H1 (cell line): ENCODE data around the gene NPPA. TPM values are rescaled to one million over a fixed set of nuclear protein-coding genes. Genes with fewer than 3 reads are reported as not detected.

Source experiments
- CTCF ChIA-PET: fragments of 300-600 bp; sonication (Branson Sonifier 250); formaldehyde crosslinking; loops from one replicate; lab custom pipeline; 2021; ENCODE audit not compliant: partially characterized antibody; lab: Charles Lee
- POLR2A ChIA-PET: fragments of 300-600 bp; sonication (Branson Sonifier 250); formaldehyde crosslinking; loops from one replicate; lab custom pipeline; 2021; ENCODE audit warnings: inconsistent platforms; ENCODE audit not compliant: partially characterized antibody; lab: Charles Lee
- DNase-seq, 2 experiments: peaks; one replicate each; pipeline versions ENCODE4 v3.0.0 to v3.0.0-alpha.2; 2010 to 2022; ENCODE audit warnings: low spot score in 2 of 2, low read depth in 1 of 2, mixed read lengths in 1 of 2
- FAIRE-seq: peaks from 2 replicates; lab custom pipeline; 2011; peaks lifted over from hg19 to GRCh38; lab: Jason Lieb, UNC
- H2AFZ ChIP-seq: 2 replicates; pipeline ENCODE4 v1.8.1; 2012; ENCODE audit warnings: low read length, inconsistent platforms
- H2AK5ac ChIP-seq: 2 replicates; pipeline ENCODE4 v1.6.1; 2013; ENCODE audit warnings: low read depth, low read length
- H2BK120ac ChIP-seq: replicated peaks from 2 replicates; pipeline ENCODE3; 2013; ENCODE audit warnings: low read depth, low read length, inconsistent platforms
- H2BK12ac ChIP-seq: 2 replicates; pipeline ENCODE4 v1.6.1; 2013; ENCODE audit warnings: low read depth, low read length
- H2BK15ac ChIP-seq: 2 replicates; pipeline ENCODE4 v1.6.1; 2013; ENCODE audit warnings: low read length
- H2BK20ac ChIP-seq: 2 replicates; pipeline ENCODE4 v1.6.1; 2013; ENCODE audit warnings: low read length
- H2BK5ac ChIP-seq: 2 replicates; pipeline ENCODE4 v1.6.1; 2013; ENCODE audit warnings: low read depth, low read length
- H3K14ac ChIP-seq: 2 replicates; pipeline ENCODE4 v1.6.1; 2013; ENCODE audit warnings: inconsistent platforms; ENCODE audit not compliant: insufficient read length
- H3K18ac ChIP-seq: 2 replicates; pipeline ENCODE4 v1.6.1; 2013; ENCODE audit warnings: low read length; ENCODE audit errors: extremely low read depth
- H3K23ac ChIP-seq: 2 replicates; pipeline ENCODE4 v1.6.1; 2013; ENCODE audit warnings: inconsistent platforms; ENCODE audit not compliant: insufficient read length
- H3K23me2 ChIP-seq: 2 replicates; pipeline ENCODE4 v1.6.1; 2013; ENCODE audit warnings: low read depth, low read length
- H3K27ac ChIP-seq: 2 replicates; pipeline ENCODE4 v1.6.1; 2011; ENCODE audit warnings: low read depth, low read length, inconsistent platforms
- H3K27me3 ChIP-seq, 4 experiments: replicated peaks in 1 of 4; 1 replicate in 1 of 4; 2 replicates in 3 of 4; pipeline versions ENCODE4 v1.6.1 to v1.8.1; 2011 to 2013; ENCODE audit warnings: low read length in 3 of 4, mild to moderate bottlenecking in 3 of 4, inconsistent platforms in 2 of 4, mixed read lengths in 2 of 4, moderate library complexity in 1 of 4; ENCODE audit not compliant: control insufficient read depth in 3 of 4, insufficient read depth in 3 of 4; ENCODE audit errors: extremely low read depth in 1 of 4
- H3K36me3 ChIP-seq, 4 experiments: 2 replicates each; pipeline versions ENCODE4 v1.6.1 to v1.8.1; 2011 to 2013; ENCODE audit warnings: mild to moderate bottlenecking in 4 of 4, low read length in 3 of 4, moderate library complexity in 2 of 4, control low read depth in 1 of 4, inconsistent platforms in 1 of 4; ENCODE audit not compliant: insufficient read depth in 4 of 4, control insufficient read depth in 2 of 4
- H3K4ac ChIP-seq: replicated peaks from 2 replicates; pipeline ENCODE3; 2013; ENCODE audit warnings: low read length, low read depth, mixed read lengths, inconsistent platforms; ENCODE audit not compliant: insufficient read length
- H3K4me1 ChIP-seq, 4 experiments: replicated peaks in 1 of 4; 1 replicate in 1 of 4; 2 replicates in 3 of 4; pipeline versions ENCODE4 v1.6.1 to v1.8.1; 2011 to 2013; ENCODE audit warnings: low read length in 3 of 4, inconsistent platforms in 2 of 4, mixed read lengths in 1 of 4; ENCODE audit not compliant: insufficient read depth in 4 of 4, control insufficient read depth in 3 of 4
- H3K4me2 ChIP-seq, 2 experiments: 2 replicates each; pipeline versions ENCODE4 v1.6.1 to v1.8.1; 2011 to 2013; ENCODE audit warnings: low read depth in 2 of 2, low read length in 2 of 2, control low read depth in 1 of 2, inconsistent platforms in 1 of 2, mild to moderate bottlenecking in 1 of 2; ENCODE audit not compliant: insufficient read depth in 1 of 2
- H3K4me3 ChIP-seq, 4 experiments: fragments of 200-600, 300-600 bp in 1 of 4; sonication (generic), shearing (Covaris generic), sonication (Bioruptor Twin) in 1 of 4; 2 replicates each; pipeline versions ENCODE4 v1.5.1 to v1.8.1; 2011 to 2016; ENCODE audit warnings: low read length in 4 of 4, low read depth in 3 of 4, control low read depth in 2 of 4, inconsistent platforms in 2 of 4, mild to moderate bottlenecking in 2 of 4, mixed read lengths in 1 of 4, moderate library complexity in 1 of 4; ENCODE audit not compliant: insufficient read depth in 2 of 4; ENCODE audit errors: extremely low read depth in 1 of 4
- H3K56ac ChIP-seq: replicated peaks from 2 replicates; pipeline ENCODE3; 2013; ENCODE audit warnings: low read depth, mild to moderate bottlenecking, mixed read lengths, low read length, inconsistent platforms; ENCODE audit not compliant: insufficient read length
- H3K79me1 ChIP-seq: 2 replicates; pipeline ENCODE4 v1.6.1; 2013; ENCODE audit warnings: low read depth, low read length, control low read depth
- H3K79me2 ChIP-seq, 2 experiments: 2 replicates each; pipeline versions ENCODE4 v1.6.1 to v1.8.1; 2012 to 2013; ENCODE audit warnings: low read length in 2 of 2, mild to moderate bottlenecking in 2 of 2, inconsistent platforms in 1 of 2; ENCODE audit not compliant: insufficient read depth in 2 of 2, control insufficient read depth in 1 of 2
- H3K9ac ChIP-seq, 4 experiments: replicated peaks in 1 of 4; 1 replicate in 1 of 4; 2 replicates in 3 of 4; pipeline versions ENCODE4 v1.6.1 to v1.8.1; 2011 to 2013; ENCODE audit warnings: low read depth in 3 of 4, low read length in 3 of 4, control low read depth in 2 of 4, mild to moderate bottlenecking in 2 of 4, moderate library complexity in 2 of 4, inconsistent platforms in 1 of 4; ENCODE audit errors: extremely low read depth in 1 of 4
- H3K9me3 ChIP-seq, 2 experiments: 2 replicates each; pipeline versions ENCODE4 v1.6.1 to v1.8.1; 2012 to 2013; ENCODE audit warnings: mild to moderate bottlenecking in 2 of 2, moderate library complexity in 2 of 2, control low read depth in 1 of 2, inconsistent platforms in 1 of 2, low read depth in 1 of 2, low read length in 1 of 2, mixed read lengths in 1 of 2; ENCODE audit not compliant: insufficient read depth in 2 of 2
- H4K20me1 ChIP-seq, 2 experiments: replicated peaks in 1 of 2; 2 replicates each; pipeline versions ENCODE3 to v1.8.1; 2011 to 2013; ENCODE audit warnings: inconsistent platforms in 2 of 2, low read length in 2 of 2, mild to moderate bottlenecking in 1 of 2; ENCODE audit not compliant: insufficient read depth in 2 of 2, control insufficient read depth in 1 of 2
- H4K5ac ChIP-seq: 2 replicates; pipeline ENCODE4 v1.6.1; 2013; ENCODE audit warnings: low read length, low read depth, mixed read lengths, inconsistent platforms; ENCODE audit not compliant: insufficient read length
- H4K8ac ChIP-seq: 2 replicates; pipeline ENCODE4 v1.8.0; 2013; ENCODE audit warnings: mild to moderate bottlenecking, moderate library complexity, low read length, inconsistent platforms; ENCODE audit not compliant: insufficient read depth; ENCODE audit errors: extremely low read depth
- H4K91ac ChIP-seq: replicated peaks from 2 replicates; pipeline ENCODE3; 2013; ENCODE audit warnings: low read length, mixed read lengths, inconsistent platforms; ENCODE audit not compliant: insufficient read length
- BACH1 ChIP-seq: IDR thresholded peaks from 2 replicates; pipeline ENCODE4 v1.6.1; 2012; ENCODE audit warnings: low read length, improper control_type of control experiment
- BRCA1 ChIP-seq: IDR thresholded peaks from 2 replicates; pipeline ENCODE4 v1.6.1; 2012; ENCODE audit warnings: low read depth, low read length, improper control_type of control experiment
- CBX8 ChIP-seq: fragments of 300-800, 300-1000 bp; sonication (generic); IDR thresholded peaks from 2 replicates; pipeline ENCODE4 v1.7.1; 2016; ENCODE audit warnings: low read depth, low read length, borderline replicate concordance
- HDAC2 ChIP-seq, 2 experiments: fragments of 300-600 bp in 1 of 2; sonication (generic) in 1 of 2; IDR thresholded peaks; 2 replicates each; pipeline ENCODE4 v1.6.1; 2011 to 2012; ENCODE audit warnings: low read depth in 2 of 2, low read length in 2 of 2, mild to moderate bottlenecking in 2 of 2, moderate library complexity in 2 of 2, borderline replicate concordance in 1 of 2, inconsistent platforms in 1 of 2
- RFX5 ChIP-seq: IDR thresholded peaks from 2 replicates; pipeline ENCODE4 v1.6.1; 2011; ENCODE audit warnings: low read depth, low read length, improper control_type of control experiment, borderline replicate concordance
- SIX5 ChIP-seq: IDR thresholded peaks from 2 replicates; pipeline ENCODE4 v1.6.1; 2011; ENCODE audit warnings: mild to moderate bottlenecking, low read depth, low read length
- SRF ChIP-seq: IDR thresholded peaks from 2 replicates; pipeline ENCODE4 v1.6.1; 2011; ENCODE audit warnings: mild to moderate bottlenecking, low read depth, low read length, moderate library complexity
- TAF7 ChIP-seq: optimal IDR thresholded peaks from 2 replicates; pipeline ENCODE3; 2011; ENCODE audit warnings: low read depth, mild to moderate bottlenecking, inconsistent platforms, low read length, moderate library complexity, borderline replicate concordance
- TBP ChIP-seq: IDR thresholded peaks from 2 replicates; pipeline ENCODE4 v1.6.1; 2011; ENCODE audit warnings: low read depth, low read length, improper control_type of control experiment
- YY1 ChIP-seq: IDR thresholded peaks from 2 replicates; pipeline ENCODE4 v1.6.1; 2011; ENCODE audit warnings: low read depth, mild to moderate bottlenecking, low read length
- WGBS, 2 experiments: shearing (Covaris generic) in 1 of 2; methylation state at CpG; one replicate each; pipeline versions ENCODE4 v1.1.6 to v1.1.7; 2013 to 2015; ENCODE audit warnings: low lambda C conversion rate in 2 of 2, mixed read lengths in 2 of 2, inconsistent platforms in 1 of 2, low coverage in 1 of 2, missing lambda C conversion rate in 1 of 2; ENCODE audit not compliant: insufficient replicate concordance in 2 of 2, insufficient coverage in 1 of 2, insufficient read length in 1 of 2; ENCODE audit errors: extremely low coverage in 1 of 2, missing lambda C conversion rate in 1 of 2; 5-methylcytosine and 5-hydroxymethylcytosine counted together
- polyA plus RNA-seq, 7 experiments: library from polyadenylated mRNA; depleted of rRNA in 3 of 7; stranded (reverse) in 5 of 7; unstranded in 2 of 7; fragments of >200 nt in 5 of 7; fragments of 200-250 nt in 2 of 7; gene quantifications; 1 replicate in 5 of 7; 2 replicates in 1 of 7; 4 replicates in 1 of 7; pipeline versions ENCODE4 v1.2.1 to v1.2.3, GENCODE V29; 2011 to 2013; ENCODE audit warnings: missing spikeins in 2 of 7, mixed read lengths in 2 of 7
- total RNA-seq: library from RNA; stranded (reverse); fragmentation: NEBNext Ultra II Directional; extraction: Animal tissue kit (Norgen Biotek cat#: 25700); gene quantifications from 2 replicates; pipeline ENCODE4 v1.2.1, GENCODE V29; 2021

The NPPA gene
- total and polyA plus RNA-seq, 2 of the 8 experiments (the other 6 are each of a cell fraction or from before 2014, with no cell fraction given): not detected

DNA sequence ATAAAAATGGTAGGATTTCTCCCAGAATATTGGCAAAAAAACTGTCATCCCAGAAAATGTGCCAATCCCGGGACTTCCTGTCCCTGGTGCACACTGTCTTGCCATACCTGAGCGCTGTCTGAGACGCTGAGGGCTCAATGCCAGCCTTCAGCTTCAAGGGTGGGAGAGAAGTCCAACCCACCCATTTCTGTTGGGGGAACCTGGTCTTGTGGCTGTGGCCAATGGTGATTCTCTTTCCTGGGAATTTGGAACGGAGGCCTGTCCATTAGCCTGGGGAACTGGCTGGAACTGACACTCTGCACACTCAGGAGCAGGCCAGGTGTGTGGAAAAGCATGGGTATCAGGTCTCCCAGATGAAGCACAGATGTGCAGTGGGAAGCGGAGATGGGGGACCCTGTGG is 48.5 kb downstream of the NPPA start:
- FAIRE-seq (no peak), DNase-seq (no peak)
- no peaks in the 10 kb centered on the region for H3K27me3 ChIP-seq
- H3K36me3 ChIP-seq: peaks cover 8 to 19% (median 18%) of the 10 kb centered on the region in 4 experiments
- H3K14ac ChIP-seq: no peak overlapping the region
- no peak overlapping the region for H3K4ac ChIP-seq
- no peak overlapping the region for H2BK15ac ChIP-seq
- CTCF ChIA-PET: no interaction called here
- H2BK5ac ChIP-seq: no peak overlapping the region
- WGBS, 2 experiments: 97% methylated on average over 5 of the region's 5 CpGs; no CpG with 5 or more reads in 1 of the 2 experiments
- POLR2A ChIA-PET: interaction anchor here (1.8 kb wide), 2 partner anchors 12 to 14 kb away, joined by 3 to 8 read pairs; no protein-coding TSS in a partner anchor
- H4K5ac ChIP-seq: no peak overlapping the region
- H3K4me1 ChIP-seq: peaks cover 7 to 12% (median 11%) of the 10 kb centered on the region in 4 experiments
- no peak overlapping the region for H3K23ac ChIP-seq
- peaks cover 0 to 8% of the 10 kb centered on the region in 2 experiments; a peak in 1 of 4 replicates for H3K79me2 ChIP-seq
- no peak overlapping the region for H3K27ac ChIP-seq
- no peaks in the 10 kb centered on the region; the same call in 1 of the 2 replicates for H3K79me1 ChIP-seq
- H2BK12ac ChIP-seq: no peak overlapping the region
- H3K23me2 ChIP-seq: peaks cover 6% of the 10 kb centered on the region
- H3K56ac ChIP-seq: no peak overlapping the region
- no peaks in the 10 kb centered on the region for H3K9me3 ChIP-seq
- no peak overlapping the region for H4K91ac ChIP-seq
- no peak overlapping the region for H3K4me2 ChIP-seq
- H2BK20ac ChIP-seq: no peak overlapping the region
- no peak overlapping the region for H2AK5ac ChIP-seq
- H3K18ac ChIP-seq: no peak overlapping the region
- H2BK120ac ChIP-seq: no peak overlapping the region
- H4K20me1 ChIP-seq: peaks cover 6 to 8% of the 10 kb centered on the region in 2 experiments
- no peak overlapping the region for H4K8ac ChIP-seq
- no peak overlapping the region for H2AFZ ChIP-seq
- no peak overlapping the region for H3K4me3 ChIP-seq
- TF ChIP-seq SIX5: no peak
- TF ChIP-seq SRF: no peak
- no peak for TF ChIP-seq TBP
- no peak for TF ChIP-seq BACH1
- no peak for TF ChIP-seq HDAC2 (IDR thresholded peaks at IDR 0.05; ENCODE audit: borderline replicate concordance in 1 of 2, low read depth in 2 of 2, low read length in 2 of 2)
- TF ChIP-seq CBX8: no peak
- no peak for TF ChIP-seq TAF7
- TF ChIP-seq BRCA1: no peak
- no peak for TF ChIP-seq YY1
- no peak for TF ChIP-seq RFX5
- TF ChIP-seq, all 59 proteins: peak for 0
- no peak overlapping the region for H3K9ac ChIP-seq
